ENCODE data around the gene CARS1. TPM values are rescaled to one million over a fixed set of nuclear protein-coding genes. Genes with fewer than 3 reads are reported as not detected.

Gene CARS1
- total and polyA plus RNA-seq, 2 of the 4 experiments (the other 2 are of a cell fraction), result 72.7 to 78.3 TPM

- CTCF ChIA-PET, result interaction anchor here (1.5 kb wide), 1 partner anchor 77 kb away, joined by 4 read pairs; no protein-coding TSS in a partner anchor
- ATAC-seq (ENCODE audit: low read depth), result no peak; the same call in 1 of the 2 replicates
Measured at GRCh38 chr11:3014057-3014938, 42.9 kb downstream of the CARS1 start.

More at GRCh38 chr11:3014057-3014938, 42.9 kb downstream of the CARS1 start:
- TSS peak; percentile 8 for BruUV-seq (replicated peaks)
- Histone ChIP-seq H3K27ac (ENCODE audit: insufficient read depth, low read length) (no peak overlapping the region), H4K20me1 (ENCODE audit: insufficient read depth, low read length) (peaks cover 44% of the 10 kb centered on the region), H2BK120ac (ENCODE audit: low read depth, low read length) (no peak overlapping the region), H4K5ac (ENCODE audit: low read depth, low read length) (no peak overlapping the region), H3K4me2 (ENCODE audit: low read depth, low read length) (no peak overlapping the region), H3K23ac (ENCODE audit: low read depth, low read length) (no peak overlapping the region), H3K18ac (ENCODE audit: low read depth, low read length) (no peak overlapping the region), H2BK5ac (ENCODE audit: low read depth, low read length, poor library complexity, severe bottlenecking) (no peak overlapping the region), H2AK9ac (replicated peaks; ENCODE audit: low read depth, low read length, poor library complexity) (no peak overlapping the region), H3K9ac (ENCODE audit: low read depth, low read length) (no peak overlapping the region), H3K14ac (replicated peaks; ENCODE audit: low read depth, low read length) (no peak overlapping the region), H3K4me3 (ENCODE audit: insufficient read depth, low read depth, low read length) (no peak overlapping the region), H2AFZ (replicated peaks; ENCODE audit: low read length, poor library complexity) (no peak overlapping the region), H3K79me1 (ENCODE audit: low read depth in 1 of 2, low read length in 2 of 2) (peaks cover 5 to 30% of the 10 kb centered on the region in 2 experiments; a peak in 3 of 4 replicates), H3K56ac (ENCODE audit: extremely low read depth, insufficient read depth, low read length) (no peak overlapping the region), H4K8ac (ENCODE audit: low read depth in 2 of 2, low read length in 2 of 2) (no peak overlapping the region), H4K91ac (ENCODE audit: insufficient read depth, low read depth, low read length) (no peak overlapping the region), H2BK15ac (ENCODE audit: low read depth, low read length) (no peak overlapping the region), H2AK5ac (ENCODE audit: low read depth, low read length) (no peak overlapping the region), H3K36me3 (ENCODE audit: control insufficient read depth, insufficient read depth, low read length) (peaks cover 81% of the 10 kb centered on the region), H3K9me1 (ENCODE audit: insufficient read depth, low read length) (no peaks in the 10 kb centered on the region; the same call in 1 of the 2 replicates), H3K27me3 (ENCODE audit: control insufficient read depth, insufficient read depth, low read length) (no peaks in the 10 kb centered on the region), H2BK20ac (ENCODE audit: low read depth, low read length) (no peak overlapping the region), H3K4me1 (ENCODE audit: control insufficient read depth, insufficient read depth, low read length) (peaks cover 12% of the 10 kb centered on the region; the same call in 1 of the 2 replicates), H3K9me3 (ENCODE audit: control insufficient read depth, insufficient read depth, low read length) (no peaks in the 10 kb centered on the region), H3K4ac (ENCODE audit: low read depth, low read length) (no peak overlapping the region)
- TF ChIP-seq MXI1 (IDR thresholded peaks at IDR 0.05; ENCODE audit: borderline replicate concordance, low read depth, low read length), result no peak
- TF ChIP-seq USF2 (IDR thresholded peaks at IDR 0.05; ENCODE audit: low read depth, low read length), result no peak
- no peak for TF ChIP-seq RFX5 (IDR thresholded peaks at IDR 0.05; ENCODE audit: low read depth, low read length)
- no peak for TF ChIP-seq FOS (IDR thresholded peaks at IDR 0.05; ENCODE audit: low read depth, low read length)
- TF ChIP-seq BHLHE40 (IDR thresholded peaks at IDR 0.05; ENCODE audit: low read depth, low read length), result no peak
- TF ChIP-seq RCOR1 (IDR thresholded peaks at IDR 0.05; ENCODE audit: insufficient replicate concordance, low read length), result no peak
- no peak for TF ChIP-seq MAFK (IDR thresholded peaks at IDR 0.05; ENCODE audit: low read depth, low read length)
- TF ChIP-seq NFE2L2 (IDR thresholded peaks at IDR 0.05; ENCODE audit: low read depth, low read length), result no peak
- DNase-seq, result no peak
- dilution Hi-C loops (cut with HindIII; ENCODE audit: low sequenced_read_pairs, unreplicated experiment), result no loop called here
- WGBS, 2 experiments (ENCODE audit: extremely low coverage in 2 of 2, insufficient read length in 1 of 2), result 80% methylated on average over 1 of the region's 16 CpGs; no CpG with 5 or more reads in 1 of the 2 experiments
- in situ Hi-C loops (cut with MboI; ENCODE audit: low sequenced_read_pairs), result no loop called here
- intact Hi-C loops (cut with micrococcal nuclease), result no loop called here
- POLR2A ChIA-PET (ENCODE audit: unreplicated experiment), result no interaction called here

Data from IMR-90 (cell line).